RWPE2 (cell line): Measurements from ENCODE around the gene HTR6.

Experiments
- ATAC-seq: fragments of 200-7000 bp; cut with Tn5 transposase; 3 replicates; pipeline ENCODE4 v1.9.1; 2021; ENCODE audit warnings: low read depth
- DNase-seq: peaks from one replicate; pipeline ENCODE4 v3.0.0-alpha.2; 2020; ENCODE audit warnings: low spot score
- H3K27ac ChIP-seq: fragments of 450-650 bp; 2 replicates; pipeline ENCODE4 v1.5.1; 2017; ENCODE audit warnings: mild to moderate bottlenecking; ENCODE audit not compliant: poor library complexity, severe bottlenecking
- H3K27me3 ChIP-seq: fragments of 250-450 bp; sonication (Bioruptor Pico); 2 replicates; pipeline ENCODE4 v1.5.1; 2021; ENCODE audit warnings: mild to moderate bottlenecking, moderate library complexity; ENCODE audit not compliant: insufficient read depth, poor library complexity, severe bottlenecking
- H3K36me3 ChIP-seq: fragments of 250-450 bp; sonication (Bioruptor Pico); 2 replicates; pipeline ENCODE4 v1.5.1; 2020; ENCODE audit warnings: low read depth, mild to moderate bottlenecking, moderate library complexity
- H3K4me1 ChIP-seq: fragments of 250-450 bp; sonication (Bioruptor Pico); 2 replicates; pipeline ENCODE4 v1.5.1; 2021; ENCODE audit warnings: mild to moderate bottlenecking, moderate library complexity; ENCODE audit not compliant: insufficient read depth, poor library complexity, severe bottlenecking
- H3K4me3 ChIP-seq: fragments of 250-450 bp; sonication (Bioruptor Pico); 2 replicates; pipeline ENCODE4 v1.5.1; 2021; ENCODE audit warnings: mild to moderate bottlenecking, moderate library complexity; ENCODE audit not compliant: severe bottlenecking
- H3K9me3 ChIP-seq: fragments of 250-450 bp; sonication (Bioruptor Pico); 2 replicates; pipeline ENCODE4 v1.5.1; 2021; ENCODE audit warnings: mild to moderate bottlenecking, moderate library complexity; ENCODE audit not compliant: severe bottlenecking
- CTCF ChIP-seq: fragments of 450-650 bp; IDR thresholded peaks from one replicate; pipeline ENCODE4 v1.5.1; 2017; ENCODE audit warnings: mild to moderate bottlenecking, moderate library complexity; ENCODE audit not compliant: poor library complexity, severe bottlenecking

Gene HTR6

GRCh38 chr1:19650416-19651140 is 14.1 kb upstream of the HTR6 start:
- Histone ChIP-seq H3K36me3 (peaks cover 4% of the 10 kb centered on the region; the same call in 1 of the 2 replicates), H3K9me3 (no peaks in the 10 kb centered on the region), H3K4me1 (peaks cover 42% of the 10 kb centered on the region), H3K27me3 (no peaks in the 10 kb centered on the region), H3K27ac (peak overlapping the region; percentile 80), H3K4me3 (no peak overlapping the region)
- no peak for TF ChIP-seq CTCF
- no peak for ATAC-seq
- DNase-seq = no peak

- Histone ChIP-seq H3K4me3 (no peak overlapping the region), H3K36me3 (peaks cover 7% of the 10 kb centered on the region; the same call in 1 of the 2 replicates), H3K27ac (peak overlapping the region; percentile 80), H3K9me3 (no peaks in the 10 kb centered on the region), H3K27me3 (no peaks in the 10 kb centered on the region), H3K4me1 (peaks cover 36% of the 10 kb centered on the region)
- no peak for ATAC-seq
- peak; percentile 65 for TF ChIP-seq CTCF
- no peak for DNase-seq
These were observed 13.4 kb upstream of the HTR6 start for GRCh38 chr1:19651141-19651737.

GRCh38 chr1:19654386-19654785 is 10.3 kb upstream of the HTR6 start:
- H3K4me3 ChIP-seq = no peak overlapping the region
- DNase-seq (no peak), ATAC-seq (peak; percentile 66)
- peaks cover 29% of the 10 kb centered on the region for H3K4me1 ChIP-seq
- no peak for TF ChIP-seq CTCF
- no peaks in the 10 kb centered on the region for H3K9me3 ChIP-seq
- peaks cover 7% of the 10 kb centered on the region; the same call in 1 of the 2 replicates for H3K36me3 ChIP-seq
- no peaks in the 10 kb centered on the region for H3K27me3 ChIP-seq
- H3K27ac ChIP-seq = peak overlapping the region; percentile 80

- H3K4me3 ChIP-seq = no peak overlapping the region
- H3K27ac ChIP-seq = peak overlapping the region; percentile 80
- H3K36me3 ChIP-seq = peaks cover 7% of the 10 kb centered on the region; the same call in 1 of the 2 replicates
- H3K27me3 ChIP-seq = no peaks in the 10 kb centered on the region
- no peak for TF ChIP-seq CTCF
- H3K9me3 ChIP-seq = no peaks in the 10 kb centered on the region
- no peak for ATAC-seq
- DNase-seq = no peak
- peaks cover 29% of the 10 kb centered on the region for H3K4me1 ChIP-seq
These were observed 9.6 kb upstream of the HTR6 start for GRCh38 chr1:19654886-19655717.
